ENCODE data around the gene SMARCA4. TPM values are rescaled to one million over a fixed set of nuclear protein-coding genes. Genes with fewer than 3 reads are reported as not detected.
"Not testable (repeated sequence)": the region's sequence is repeated elsewhere in the genome, so short reads cannot be mapped to it uniquely, and the experiment has no call there.

SMARCA4 gene
- total and polyA plus RNA-seq, 2 experiments from 2014 or later, result 80.7 to 93.4 TPM

DNA sequence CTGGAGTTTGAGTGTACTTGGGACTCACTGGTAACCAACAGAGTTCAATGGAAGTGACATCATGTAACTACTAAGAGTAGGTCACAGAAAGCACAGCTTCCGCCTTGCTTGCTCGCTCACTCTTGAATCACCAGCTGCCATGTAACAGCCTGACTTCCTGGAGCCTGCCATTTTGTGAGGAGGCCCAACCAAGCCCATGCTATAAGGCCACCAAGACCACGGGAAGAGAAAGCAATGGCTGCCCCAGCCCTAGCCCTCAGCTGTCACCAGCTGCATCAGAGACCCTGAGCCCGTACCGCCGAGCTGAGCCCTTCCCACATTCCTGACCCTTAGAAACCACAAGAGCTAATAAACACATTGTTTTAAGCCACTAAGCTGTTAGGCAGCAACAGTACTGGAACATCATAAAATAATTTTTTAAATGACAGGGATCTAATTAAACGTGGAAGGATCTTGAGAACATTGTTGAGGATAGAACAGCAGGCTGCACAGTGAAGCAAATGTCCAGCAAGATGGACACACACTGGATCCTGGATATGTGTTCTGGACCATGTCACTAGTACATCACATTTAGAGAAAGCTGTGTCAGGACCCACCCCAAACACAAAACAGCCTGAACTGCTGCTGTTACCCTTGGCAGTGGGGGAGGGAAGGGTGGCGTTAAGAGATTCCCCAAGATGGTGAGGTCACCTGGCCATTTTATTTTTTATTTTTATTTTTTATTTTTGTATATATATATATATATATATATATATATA lies 106.7 kb downstream of the SMARCA4 start:
- WGBS (ENCODE audit: low lambda C conversion rate, missing lambda C conversion rate), result 92% methylated on average over 8 of the region's 8 CpGs
- Histone ChIP-seq H3K9me3 (ENCODE audit: low read depth) (no peaks in the 10 kb centered on the region), H3K79me2 (no peaks in the 10 kb centered on the region), H3K4me1 (ENCODE audit: insufficient read depth) (peaks cover 3% of the 10 kb centered on the region), H4K20me1 (ENCODE audit: insufficient read depth, poor library complexity, severe bottlenecking) (no peaks in the 10 kb centered on the region), H3K27ac (no peak overlapping the region), H3K4me3 (no peak overlapping the region), H3K9me2 (replicated peaks; ENCODE audit: insufficient read depth) (no peaks in the 10 kb centered on the region), H3K36me3 (replicated peaks; ENCODE audit: insufficient read depth, low read depth) (no peaks in the 10 kb centered on the region), H2AFZ (no peak overlapping the region), H3K27me3 (no peaks in the 10 kb centered on the region), H3K4me2 (no peak overlapping the region)
- no peak for DNase-seq (ENCODE audit: low spot score)
- TF ChIP-seq EZH2 (IDR thresholded peaks at IDR 0.05; ENCODE audit: borderline replicate concordance), result no peak
- TF ChIP-seq EZH2phosphoT487 (IDR thresholded peaks at IDR 0.05; ENCODE audit: low read depth, severe bottlenecking, unreplicated experiment), result no peak

DNA sequence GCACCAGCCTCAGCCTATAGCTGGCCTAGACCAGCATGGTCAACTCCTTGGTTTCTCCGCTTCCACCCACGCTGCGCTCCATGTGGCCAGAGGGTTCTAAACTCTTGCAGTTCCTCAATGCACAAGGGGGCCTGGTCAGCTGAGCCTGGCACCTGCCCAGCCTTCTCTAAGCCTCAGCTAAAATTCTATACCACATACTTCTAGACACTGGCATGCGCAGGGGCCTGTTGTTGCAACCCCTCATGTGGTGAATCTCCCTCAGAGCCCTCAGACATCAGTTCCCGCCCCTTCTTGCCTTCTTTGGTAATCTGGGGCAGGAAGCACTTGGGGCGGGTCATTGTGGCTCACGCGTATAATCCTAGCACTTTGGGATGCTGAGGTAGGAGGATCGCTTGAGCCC lies 108.7 kb downstream of the SMARCA4 start:
- H3K4me3 ChIP-seq, result no peak overlapping the region
- 90% methylated on average over 9 of the region's 9 CpGs for WGBS (ENCODE audit: low lambda C conversion rate, missing lambda C conversion rate)

DNA sequence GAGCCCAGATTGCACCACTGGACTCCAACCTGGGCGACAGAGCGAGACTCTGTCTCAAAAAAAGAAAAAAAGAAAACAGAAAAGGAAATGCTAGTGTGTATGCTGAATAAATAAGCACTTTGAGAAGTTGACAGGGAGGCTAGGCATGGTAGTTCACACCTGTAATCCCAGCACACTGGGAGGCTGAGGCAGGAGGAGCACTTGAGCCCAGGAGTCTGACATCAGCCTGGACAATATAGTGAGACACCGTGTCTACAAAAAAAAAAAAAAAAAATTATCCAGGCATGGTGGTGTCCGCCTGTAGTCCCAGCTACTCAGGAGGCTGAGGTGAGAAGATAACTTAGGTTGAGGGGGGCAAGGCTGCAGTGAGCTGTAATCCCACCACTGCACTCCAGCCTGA lies 109.3 kb downstream of the SMARCA4 start:
- Histone ChIP-seq H3K4me1 (ENCODE audit: insufficient read depth) (peaks cover under 1% of the 10 kb centered on the region), H3K9me3 (ENCODE audit: low read depth) (no peaks in the 10 kb centered on the region), H3K27me3 (no peaks in the 10 kb centered on the region), H3K4me2 (no peak overlapping the region), H3K4me3 (no peak overlapping the region), H3K79me2 (no peaks in the 10 kb centered on the region), H3K9me2 (replicated peaks; ENCODE audit: insufficient read depth) (no peaks in the 10 kb centered on the region), H3K36me3 (replicated peaks; ENCODE audit: insufficient read depth, low read depth) (no peaks in the 10 kb centered on the region), H4K20me1 (ENCODE audit: insufficient read depth, poor library complexity, severe bottlenecking) (no peaks in the 10 kb centered on the region), H3K27ac (no peak overlapping the region), H2AFZ (no peak overlapping the region)
- no peak for DNase-seq (ENCODE audit: low spot score)
- 98% methylated on average over 4 of the region's 4 CpGs for whole genome bisulfite sequencing (ENCODE audit: low lambda C conversion rate, missing lambda C conversion rate)
- TF ChIP-seq, protein P1, sequence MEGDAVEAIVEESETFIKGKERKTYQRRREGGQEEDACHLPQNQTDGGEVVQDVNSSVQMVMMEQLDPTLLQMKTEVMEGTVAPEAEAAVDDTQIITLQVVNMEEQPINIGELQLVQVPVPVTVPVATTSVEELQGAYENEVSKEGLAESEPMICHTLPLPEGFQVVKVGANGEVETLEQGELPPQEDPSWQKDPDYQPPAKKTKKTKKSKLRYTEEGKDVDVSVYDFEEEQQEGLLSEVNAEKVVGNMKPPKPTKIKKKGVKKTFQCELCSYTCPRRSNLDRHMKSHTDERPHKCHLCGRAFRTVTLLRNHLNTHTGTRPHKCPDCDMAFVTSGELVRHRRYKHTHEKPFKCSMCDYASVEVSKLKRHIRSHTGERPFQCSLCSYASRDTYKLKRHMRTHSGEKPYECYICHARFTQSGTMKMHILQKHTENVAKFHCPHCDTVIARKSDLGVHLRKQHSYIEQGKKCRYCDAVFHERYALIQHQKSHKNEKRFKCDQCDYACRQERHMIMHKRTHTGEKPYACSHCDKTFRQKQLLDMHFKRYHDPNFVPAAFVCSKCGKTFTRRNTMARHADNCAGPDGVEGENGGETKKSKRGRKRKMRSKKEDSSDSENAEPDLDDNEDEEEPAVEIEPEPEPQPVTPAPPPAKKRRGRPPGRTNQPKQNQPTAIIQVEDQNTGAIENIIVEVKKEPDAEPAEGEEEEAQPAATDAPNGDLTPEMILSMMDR (IDR thresholded peaks at IDR 0.05; ENCODE audit: poor library complexity), result no peak
- TF ChIP-seq EZH2phosphoT487 (IDR thresholded peaks at IDR 0.05; ENCODE audit: low read depth, severe bottlenecking, unreplicated experiment) (no peak), EZH2 (IDR thresholded peaks at IDR 0.05; ENCODE audit: borderline replicate concordance) (no peak)

More for the DNA sequence above, 108.7 kb downstream of the SMARCA4 start:
- Histone ChIP-seq H2AFZ (no peak overlapping the region), H3K9me2 (replicated peaks; ENCODE audit: insufficient read depth) (no peaks in the 10 kb centered on the region), H3K9me3 (ENCODE audit: low read depth) (no peaks in the 10 kb centered on the region), H4K20me1 (ENCODE audit: insufficient read depth, poor library complexity, severe bottlenecking) (no peaks in the 10 kb centered on the region), H3K27ac (no peak overlapping the region), H3K4me2 (no peak overlapping the region), H3K4me1 (ENCODE audit: insufficient read depth) (peaks cover 3% of the 10 kb centered on the region), H3K36me3 (replicated peaks; ENCODE audit: insufficient read depth, low read depth) (no peaks in the 10 kb centered on the region), H3K79me2 (no peaks in the 10 kb centered on the region), H3K27me3 (no peaks in the 10 kb centered on the region)
- DNase-seq (ENCODE audit: low spot score), result no peak
- TF ChIP-seq, protein P1 (IDR thresholded peaks at IDR 0.05; ENCODE audit: poor library complexity), result no peak
- TF ChIP-seq EZH2phosphoT487 (IDR thresholded peaks at IDR 0.05; ENCODE audit: low read depth, severe bottlenecking, unreplicated experiment) (no peak), EZH2 (IDR thresholded peaks at IDR 0.05; ENCODE audit: borderline replicate concordance) (no peak)

DNA sequence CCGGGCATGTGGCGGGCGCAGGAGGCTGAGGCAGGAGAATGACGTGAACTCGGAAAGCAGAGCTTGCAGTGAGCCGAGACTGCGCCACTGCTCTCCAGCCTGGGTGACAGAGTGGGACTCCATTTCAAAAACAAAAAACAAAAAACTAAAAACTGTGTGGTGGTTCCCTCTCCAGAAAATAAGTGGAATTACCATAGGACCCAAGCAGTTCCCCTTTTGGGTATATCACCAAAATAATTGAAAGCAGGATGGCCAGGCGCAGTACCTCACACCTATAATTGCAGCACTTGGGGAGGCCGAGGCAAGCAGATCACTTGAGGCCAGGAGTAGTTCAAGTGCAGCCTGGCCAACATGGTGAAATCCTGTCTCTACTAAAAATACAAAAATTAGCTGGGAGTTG lies 112.7 kb downstream of the SMARCA4 start:
- Histone ChIP-seq H3K4me2 (no peak overlapping the region), H2AFZ (no peak overlapping the region), H3K9me2 (replicated peaks; ENCODE audit: insufficient read depth) (no peaks in the 10 kb centered on the region), H3K4me3 (no peak overlapping the region), H4K20me1 (ENCODE audit: insufficient read depth, poor library complexity, severe bottlenecking) (no peaks in the 10 kb centered on the region), H3K79me2 (no peaks in the 10 kb centered on the region), H3K4me1 (ENCODE audit: insufficient read depth) (no peaks in the 10 kb centered on the region), H3K9me3 (ENCODE audit: low read depth) (no peaks in the 10 kb centered on the region), H3K27ac (no peak overlapping the region), H3K27me3 (no peaks in the 10 kb centered on the region), H3K36me3 (replicated peaks; ENCODE audit: insufficient read depth, low read depth) (no peaks in the 10 kb centered on the region)
- WGBS (ENCODE audit: low lambda C conversion rate, missing lambda C conversion rate), result 96% methylated on average over 9 of the region's 9 CpGs
- DNase-seq (ENCODE audit: low spot score), result no peak
- TF ChIP-seq, protein P1 (IDR thresholded peaks at IDR 0.05; ENCODE audit: poor library complexity), result no peak
- TF ChIP-seq EZH2 (IDR thresholded peaks at IDR 0.05; ENCODE audit: borderline replicate concordance), result no peak
- TF ChIP-seq EZH2phosphoT487 (IDR thresholded peaks at IDR 0.05; ENCODE audit: low read depth, severe bottlenecking, unreplicated experiment), result no peak

DNA sequence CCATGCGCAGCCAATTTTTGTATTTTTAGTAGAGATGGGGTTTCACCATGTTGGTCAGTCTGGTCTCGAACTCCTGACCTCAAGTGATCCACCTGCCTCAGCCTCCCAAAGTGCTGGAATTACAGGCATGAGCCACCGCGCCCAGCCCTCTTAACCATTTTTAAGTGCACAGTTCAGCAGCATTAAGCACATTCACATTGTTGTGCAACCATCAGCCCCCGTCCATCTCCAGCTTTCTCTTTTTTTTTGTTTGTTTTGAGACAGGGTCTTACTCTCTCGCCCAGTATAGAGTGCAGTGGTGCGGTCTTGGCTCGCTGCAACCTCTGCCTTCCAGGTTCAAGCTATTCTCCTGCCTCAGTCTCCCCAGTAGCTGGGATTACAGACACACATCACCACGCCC lies 116.0 kb downstream of the SMARCA4 start:
- H4K20me1 ChIP-seq (ENCODE audit: insufficient read depth, poor library complexity, severe bottlenecking); H3K9me2 ChIP-seq (replicated peaks; ENCODE audit: insufficient read depth); H3K4me3 ChIP-seq; H3K4me1 ChIP-seq (ENCODE audit: insufficient read depth); H3K79me2 ChIP-seq; H3K27me3 ChIP-seq; DNase-seq (ENCODE audit: low spot score); H3K27ac ChIP-seq; H3K4me2 ChIP-seq; H2AFZ ChIP-seq; H3K36me3 ChIP-seq (replicated peaks; ENCODE audit: insufficient read depth, low read depth); H3K9me3 ChIP-seq (ENCODE audit: low read depth): not testable (repeated sequence)
- 94% methylated on average over 9 of the region's 9 CpGs for WGBS (ENCODE audit: low lambda C conversion rate, missing lambda C conversion rate)

All from hepatocyte (in vitro differentiated cells).